Measurements from ENCODE around the gene GATAD2B.
"Not testable (repeated sequence)": the region's sequence is repeated elsewhere in the genome, so short reads cannot be mapped to it uniquely, and the experiment has no call there.

Gene GATAD2B

GRCh38 chr1:153795330-153795837 is 127.4 kb downstream of the GATAD2B start:
- peak in 2 of 14 donors; percentile 27 to 81 for DNase-seq

GRCh38 chr1:153794624-153795329 is 128.0 kb downstream of the GATAD2B start:
- DNase-seq = peak in 1 of 14 donors; percentile 22

GRCh38 chr1:153793973-153794615 is 128.7 kb downstream of the GATAD2B start:
- DNase-seq = no peak

- no peak for DNase-seq
Measured at GRCh38 chr1:153793261-153793972, 129.4 kb downstream of the GATAD2B start.

- no peak for DNase-seq
Measured at GRCh38 chr1:153792631-153793041, 130.1 kb downstream of the GATAD2B start.

GRCh38 chr1:153791648-153792253 is 131.0 kb downstream of the GATAD2B start:
- no peak for DNase-seq

- peak in 1 of 14 donors; percentile 22 for DNase-seq
Measured at GRCh38 chr1:153790966-153791647, 131.7 kb downstream of the GATAD2B start.

- peak in 12 of 14 donors; percentile 33 to 91 (median 80) for DNase-seq
Measured at GRCh38 chr1:153790313-153790965, 132.3 kb downstream of the GATAD2B start.

- peak in 1 of 14 donors; percentile 71 for DNase-seq
Measured at GRCh38 chr1:153789478-153790034, 133.2 kb downstream of the GATAD2B start.

- DNase-seq = no peak
Measured at GRCh38 chr1:153786038-153786790, 136.6 kb downstream of the GATAD2B start.

GRCh38 chr1:153783233-153784190 is 139.3 kb downstream of the GATAD2B start:
- DNase-seq = peak in 13 of 14 donors; percentile 59 to 92 (median 86)

GRCh38 chr1:153782648-153783047 is 140.1 kb downstream of the GATAD2B start:
- DNase-seq = not testable (repeated sequence)

- no peak for DNase-seq
Measured at GRCh38 chr1:153780551-153780950, 142.2 kb downstream of the GATAD2B start.

GRCh38 chr1:153779781-153780541 is 142.8 kb downstream of the GATAD2B start:
- DNase-seq = no peak

- no peak for DNase-seq
Measured at GRCh38 chr1:153778824-153779519, 143.8 kb downstream of the GATAD2B start.

GRCh38 chr1:153778051-153778823 is 144.5 kb downstream of the GATAD2B start:
- peak in 1 of 14 donors; percentile 56 for DNase-seq

- DNase-seq = peak in 4 of 14 donors; percentile 18 to 65 (median 47)
Measured at GRCh38 chr1:153777648-153778047, 145.1 kb downstream of the GATAD2B start.
